ENCODE measurements around the gene TGFBR2.

TGFBR2 gene

DNA sequence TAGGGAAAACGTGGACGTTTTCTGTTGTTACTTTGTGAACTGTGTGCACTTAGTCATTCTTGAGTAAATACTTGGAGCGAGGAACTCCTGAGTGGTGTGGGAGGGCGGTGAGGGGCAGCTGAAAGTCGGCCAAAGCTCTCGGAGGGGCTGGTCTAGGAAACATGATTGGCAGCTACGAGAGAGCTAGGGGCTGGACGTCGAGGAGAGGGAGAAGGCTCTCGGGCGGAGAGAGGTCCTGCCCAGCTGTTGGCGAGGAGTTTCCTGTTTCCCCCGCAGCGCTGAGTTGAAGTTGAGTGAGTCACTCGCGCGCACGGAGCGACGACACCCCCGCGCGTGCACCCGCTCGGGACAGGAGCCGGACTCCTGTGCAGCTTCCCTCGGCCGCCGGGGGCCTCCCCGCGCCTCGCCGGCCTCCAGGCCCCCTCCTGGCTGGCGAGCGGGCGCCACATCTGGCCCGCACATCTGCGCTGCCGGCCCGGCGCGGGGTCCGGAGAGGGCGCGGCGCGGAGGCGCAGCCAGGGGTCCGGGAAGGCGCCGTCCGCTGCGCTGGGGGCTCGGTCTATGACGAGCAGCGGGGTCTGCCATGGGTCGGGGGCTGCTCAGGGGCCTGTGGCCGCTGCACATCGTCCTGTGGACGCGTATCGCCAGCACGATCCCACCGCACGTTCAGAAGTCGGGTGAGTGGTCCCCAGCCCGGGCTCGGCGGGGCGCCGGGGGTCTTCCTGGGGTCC is at the start of gene TGFBR2 (continued):
- TF ChIP-seq KLF1 (tag by site-specific recombination; IDR thresholded peaks at IDR 0.05) (no peak), ZNF514 (tag by site-specific recombination; IDR thresholded peaks at IDR 0.05) (no peak), ZNF292 (tag by site-specific recombination; IDR thresholded peaks at IDR 0.05; ENCODE audit: borderline replicate concordance, low read depth) (no peak), ZNF501 (tag by site-specific recombination; IDR thresholded peaks at IDR 0.05) (no peak), ZNF664 (tag by site-specific recombination; IDR thresholded peaks at IDR 0.05) (no peak), ZNF670 (tag by site-specific recombination; IDR thresholded peaks at IDR 0.05; ENCODE audit: low read depth) (no peak), ZNF830 (tag by site-specific recombination; IDR thresholded peaks at IDR 0.05; ENCODE audit: low read depth) (no peak), HOXD13 (CRISPR knock-in tag; IDR thresholded peaks at IDR 0.05; ENCODE audit: borderline replicate concordance) (no peak), KLF10 (tag by site-specific recombination; IDR thresholded peaks at IDR 0.05) (peak; percentile 43; the same call in 1 of the 2 replicates), ZSCAN30 (tag by site-specific recombination; IDR thresholded peaks at IDR 0.05) (0 out of 2 replicates have a peak, but pooled peaks have one; percentile 28), ZBTB8A (tag by site-specific recombination; IDR thresholded peaks at IDR 0.05) (no peak), ZNF549 (tag by site-specific recombination; IDR thresholded peaks at IDR 0.05) (peak; percentile 82), ZNF560 (tag by site-specific recombination; IDR thresholded peaks at IDR 0.05; ENCODE audit: borderline replicate concordance) (no peak), BCL11A (tag by site-specific recombination; IDR thresholded peaks at IDR 0.05; ENCODE audit: low read depth) (no peak), ZFHX2 (tag by site-specific recombination; conservative IDR thresholded peaks at IDR 0.05) (peak; percentile 56), TRIM28 (IDR thresholded peaks at IDR 0.05; ENCODE audit: borderline replicate concordance, low read length) (peak; percentile 71; the same call in 1 of the 2 replicates)
- TF ChIP-seq, protein P1, sequence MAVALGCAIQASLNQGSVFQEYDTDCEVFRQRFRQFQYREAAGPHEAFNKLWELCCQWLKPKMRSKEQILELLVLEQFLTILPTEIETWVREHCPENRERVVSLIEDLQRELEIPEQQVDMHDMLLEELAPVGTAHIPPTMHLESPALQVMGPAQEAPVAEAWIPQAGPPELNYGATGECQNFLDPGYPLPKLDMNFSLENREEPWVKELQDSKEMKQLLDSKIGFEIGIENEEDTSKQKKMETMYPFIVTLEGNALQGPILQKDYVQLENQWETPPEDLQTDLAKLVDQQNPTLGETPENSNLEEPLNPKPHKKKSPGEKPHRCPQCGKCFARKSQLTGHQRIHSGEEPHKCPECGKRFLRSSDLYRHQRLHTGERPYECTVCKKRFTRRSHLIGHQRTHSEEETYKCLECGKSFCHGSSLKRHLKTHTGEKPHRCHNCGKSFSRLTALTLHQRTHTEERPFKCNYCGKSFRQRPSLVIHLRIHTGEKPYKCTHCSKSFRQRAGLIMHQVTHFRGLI (tag by site-specific recombination; IDR thresholded peaks at IDR 0.05) = no peak
- TF ChIP-seq, protein P2, sequence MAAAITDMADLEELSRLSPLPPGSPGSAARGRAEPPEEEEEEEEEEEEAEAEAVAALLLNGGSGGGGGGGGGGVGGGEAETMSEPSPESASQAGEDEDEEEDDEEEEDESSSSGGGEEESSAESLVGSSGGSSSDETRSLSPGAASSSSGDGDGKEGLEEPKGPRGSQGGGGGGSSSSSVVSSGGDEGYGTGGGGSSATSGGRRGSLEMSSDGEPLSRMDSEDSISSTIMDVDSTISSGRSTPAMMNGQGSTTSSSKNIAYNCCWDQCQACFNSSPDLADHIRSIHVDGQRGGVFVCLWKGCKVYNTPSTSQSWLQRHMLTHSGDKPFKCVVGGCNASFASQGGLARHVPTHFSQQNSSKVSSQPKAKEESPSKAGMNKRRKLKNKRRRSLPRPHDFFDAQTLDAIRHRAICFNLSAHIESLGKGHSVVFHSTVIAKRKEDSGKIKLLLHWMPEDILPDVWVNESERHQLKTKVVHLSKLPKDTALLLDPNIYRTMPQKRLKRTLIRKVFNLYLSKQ (tag by site-specific recombination; IDR thresholded peaks at IDR 0.05; ENCODE audit: borderline replicate concordance) = no peak
- TF ChIP-seq, protein P3, sequence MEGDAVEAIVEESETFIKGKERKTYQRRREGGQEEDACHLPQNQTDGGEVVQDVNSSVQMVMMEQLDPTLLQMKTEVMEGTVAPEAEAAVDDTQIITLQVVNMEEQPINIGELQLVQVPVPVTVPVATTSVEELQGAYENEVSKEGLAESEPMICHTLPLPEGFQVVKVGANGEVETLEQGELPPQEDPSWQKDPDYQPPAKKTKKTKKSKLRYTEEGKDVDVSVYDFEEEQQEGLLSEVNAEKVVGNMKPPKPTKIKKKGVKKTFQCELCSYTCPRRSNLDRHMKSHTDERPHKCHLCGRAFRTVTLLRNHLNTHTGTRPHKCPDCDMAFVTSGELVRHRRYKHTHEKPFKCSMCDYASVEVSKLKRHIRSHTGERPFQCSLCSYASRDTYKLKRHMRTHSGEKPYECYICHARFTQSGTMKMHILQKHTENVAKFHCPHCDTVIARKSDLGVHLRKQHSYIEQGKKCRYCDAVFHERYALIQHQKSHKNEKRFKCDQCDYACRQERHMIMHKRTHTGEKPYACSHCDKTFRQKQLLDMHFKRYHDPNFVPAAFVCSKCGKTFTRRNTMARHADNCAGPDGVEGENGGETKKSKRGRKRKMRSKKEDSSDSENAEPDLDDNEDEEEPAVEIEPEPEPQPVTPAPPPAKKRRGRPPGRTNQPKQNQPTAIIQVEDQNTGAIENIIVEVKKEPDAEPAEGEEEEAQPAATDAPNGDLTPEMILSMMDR (tag by site-specific recombination; IDR thresholded peaks at IDR 0.05) = no peak
- TF ChIP-seq, protein P4, sequence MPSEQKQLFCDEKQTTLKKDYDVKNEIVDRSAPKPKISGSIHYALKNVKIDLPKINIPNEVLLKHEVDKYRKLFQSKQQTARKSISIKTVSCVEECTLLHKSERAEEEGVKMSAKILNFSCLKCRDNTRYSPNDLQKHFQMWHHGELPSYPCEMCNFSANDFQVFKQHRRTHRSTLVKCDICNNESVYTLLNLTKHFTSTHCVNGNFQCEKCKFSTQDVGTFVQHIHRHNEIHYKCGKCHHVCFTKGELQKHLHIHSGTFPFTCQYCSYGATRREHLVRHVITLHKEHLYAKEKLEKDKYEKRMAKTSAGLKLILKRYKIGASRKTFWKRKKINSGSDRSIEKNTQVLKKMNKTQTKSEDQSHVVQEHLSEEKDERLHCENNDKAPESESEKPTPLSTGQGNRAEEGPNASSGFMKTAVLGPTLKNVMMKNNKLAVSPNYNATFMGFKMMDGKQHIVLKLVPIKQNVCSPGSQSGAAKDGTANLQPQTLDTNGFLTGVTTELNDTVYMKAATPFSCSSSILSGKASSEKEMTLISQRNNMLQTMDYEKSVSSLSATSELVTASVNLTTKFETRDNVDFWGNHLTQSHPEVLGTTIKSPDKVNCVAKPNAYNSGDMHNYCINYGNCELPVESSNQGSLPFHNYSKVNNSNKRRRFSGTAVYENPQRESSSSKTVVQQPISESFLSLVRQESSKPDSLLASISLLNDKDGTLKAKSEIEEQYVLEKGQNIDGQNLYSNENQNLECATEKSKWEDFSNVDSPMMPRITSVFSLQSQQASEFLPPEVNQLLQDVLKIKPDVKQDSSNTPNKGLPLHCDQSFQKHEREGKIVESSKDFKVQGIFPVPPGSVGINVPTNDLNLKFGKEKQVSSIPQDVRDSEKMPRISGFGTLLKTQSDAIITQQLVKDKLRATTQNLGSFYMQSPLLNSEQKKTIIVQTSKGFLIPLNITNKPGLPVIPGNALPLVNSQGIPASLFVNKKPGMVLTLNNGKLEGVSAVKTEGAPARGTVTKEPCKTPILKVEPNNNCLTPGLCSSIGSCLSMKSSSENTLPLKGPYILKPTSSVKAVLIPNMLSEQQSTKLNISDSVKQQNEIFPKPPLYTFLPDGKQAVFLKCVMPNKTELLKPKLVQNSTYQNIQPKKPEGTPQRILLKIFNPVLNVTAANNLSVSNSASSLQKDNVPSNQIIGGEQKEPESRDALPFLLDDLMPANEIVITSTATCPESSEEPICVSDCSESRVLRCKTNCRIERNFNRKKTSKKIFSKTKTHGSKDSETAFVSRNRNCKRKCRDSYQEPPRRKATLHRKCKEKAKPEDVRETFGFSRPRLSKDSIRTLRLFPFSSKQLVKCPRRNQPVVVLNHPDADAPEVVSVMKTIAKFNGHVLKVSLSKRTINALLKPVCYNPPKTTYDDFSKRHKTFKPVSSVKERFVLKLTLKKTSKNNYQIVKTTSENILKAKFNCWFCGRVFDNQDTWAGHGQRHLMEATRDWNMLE (tag by site-specific recombination; conservative IDR thresholded peaks at IDR 0.05; ENCODE audit: low read depth) = no peak
- TF ChIP-seq, protein P5, sequence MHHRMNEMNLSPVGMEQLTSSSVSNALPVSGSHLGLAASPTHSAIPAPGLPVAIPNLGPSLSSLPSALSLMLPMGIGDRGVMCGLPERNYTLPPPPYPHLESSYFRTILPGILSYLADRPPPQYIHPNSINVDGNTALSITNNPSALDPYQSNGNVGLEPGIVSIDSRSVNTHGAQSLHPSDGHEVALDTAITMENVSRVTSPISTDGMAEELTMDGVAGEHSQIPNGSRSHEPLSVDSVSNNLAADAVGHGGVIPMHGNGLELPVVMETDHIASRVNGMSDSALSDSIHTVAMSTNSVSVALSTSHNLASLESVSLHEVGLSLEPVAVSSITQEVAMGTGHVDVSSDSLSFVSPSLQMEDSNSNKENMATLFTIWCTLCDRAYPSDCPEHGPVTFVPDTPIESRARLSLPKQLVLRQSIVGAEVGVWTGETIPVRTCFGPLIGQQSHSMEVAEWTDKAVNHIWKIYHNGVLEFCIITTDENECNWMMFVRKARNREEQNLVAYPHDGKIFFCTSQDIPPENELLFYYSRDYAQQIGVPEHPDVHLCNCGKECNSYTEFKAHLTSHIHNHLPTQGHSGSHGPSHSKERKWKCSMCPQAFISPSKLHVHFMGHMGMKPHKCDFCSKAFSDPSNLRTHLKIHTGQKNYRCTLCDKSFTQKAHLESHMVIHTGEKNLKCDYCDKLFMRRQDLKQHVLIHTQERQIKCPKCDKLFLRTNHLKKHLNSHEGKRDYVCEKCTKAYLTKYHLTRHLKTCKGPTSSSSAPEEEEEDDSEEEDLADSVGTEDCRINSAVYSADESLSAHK (tag by site-specific recombination; IDR thresholded peaks at IDR 0.05) = peak; percentile 72
- TF ChIP-seq, protein P6, sequence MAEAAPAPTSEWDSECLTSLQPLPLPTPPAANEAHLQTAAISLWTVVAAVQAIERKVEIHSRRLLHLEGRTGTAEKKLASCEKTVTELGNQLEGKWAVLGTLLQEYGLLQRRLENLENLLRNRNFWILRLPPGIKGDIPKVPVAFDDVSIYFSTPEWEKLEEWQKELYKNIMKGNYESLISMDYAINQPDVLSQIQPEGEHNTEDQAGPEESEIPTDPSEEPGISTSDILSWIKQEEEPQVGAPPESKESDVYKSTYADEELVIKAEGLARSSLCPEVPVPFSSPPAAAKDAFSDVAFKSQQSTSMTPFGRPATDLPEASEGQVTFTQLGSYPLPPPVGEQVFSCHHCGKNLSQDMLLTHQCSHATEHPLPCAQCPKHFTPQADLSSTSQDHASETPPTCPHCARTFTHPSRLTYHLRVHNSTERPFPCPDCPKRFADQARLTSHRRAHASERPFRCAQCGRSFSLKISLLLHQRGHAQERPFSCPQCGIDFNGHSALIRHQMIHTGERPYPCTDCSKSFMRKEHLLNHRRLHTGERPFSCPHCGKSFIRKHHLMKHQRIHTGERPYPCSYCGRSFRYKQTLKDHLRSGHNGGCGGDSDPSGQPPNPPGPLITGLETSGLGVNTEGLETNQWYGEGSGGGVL (tag by site-specific recombination; IDR thresholded peaks at IDR 0.05) = peak; percentile 84
- TF ChIP-seq, protein P7, sequence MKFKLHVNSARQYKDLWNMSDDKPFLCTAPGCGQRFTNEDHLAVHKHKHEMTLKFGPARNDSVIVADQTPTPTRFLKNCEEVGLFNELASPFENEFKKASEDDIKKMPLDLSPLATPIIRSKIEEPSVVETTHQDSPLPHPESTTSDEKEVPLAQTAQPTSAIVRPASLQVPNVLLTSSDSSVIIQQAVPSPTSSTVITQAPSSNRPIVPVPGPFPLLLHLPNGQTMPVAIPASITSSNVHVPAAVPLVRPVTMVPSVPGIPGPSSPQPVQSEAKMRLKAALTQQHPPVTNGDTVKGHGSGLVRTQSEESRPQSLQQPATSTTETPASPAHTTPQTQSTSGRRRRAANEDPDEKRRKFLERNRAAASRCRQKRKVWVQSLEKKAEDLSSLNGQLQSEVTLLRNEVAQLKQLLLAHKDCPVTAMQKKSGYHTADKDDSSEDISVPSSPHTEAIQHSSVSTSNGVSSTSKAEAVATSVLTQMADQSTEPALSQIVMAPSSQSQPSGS (tag by site-specific recombination; IDR thresholded peaks at IDR 0.05; ENCODE audit: low read depth) = no peak

All from HEK293 (cell line).